Neural cell (in vitro differentiated cells): ENCODE measurements around the gene CD2AP. TPM values are rescaled to one million over a fixed set of nuclear protein-coding genes. Genes with fewer than 3 reads are reported as not detected.

Source experiments
- H2AFZ ChIP-seq: fragments of 200-600, 300-800 bp; sonication (generic), shearing (Covaris generic); 2 replicates; pipeline ENCODE4 v1.6.0; 2014; ENCODE audit warnings: low read depth, mild to moderate bottlenecking, antibody characterized with exemption, low read length, moderate library complexity
- H3F3A ChIP-seq: fragments of 200-600 bp; shearing (Covaris generic); 2 replicates; pipeline ENCODE4 v1.6.1; 2016; ENCODE audit warnings: mild to moderate bottlenecking, moderate library complexity, mixed read lengths, antibody characterized with exemption, low read length; ENCODE audit not compliant: insufficient read depth, poor library complexity, severe bottlenecking
- H3K27ac ChIP-seq: fragments of 200-600, 300-800 bp; sonication (generic), shearing (Covaris generic); 2 replicates; pipeline ENCODE4 v1.5.1; 2014; ENCODE audit warnings: mild to moderate bottlenecking, low read length, moderate library complexity
- H3K27me3 ChIP-seq: fragments of 300-800, 200-600 bp; sonication (generic), shearing (Covaris generic); 2 replicates; pipeline ENCODE4 v1.6.0; 2014; ENCODE audit warnings: mild to moderate bottlenecking, low read depth, low read length, moderate library complexity; ENCODE audit not compliant: insufficient read depth
- H3K36me3 ChIP-seq: fragments of 300-800, 200-600 bp; sonication (generic), shearing (Covaris generic); 2 replicates; pipeline ENCODE4 v1.5.1; 2014; ENCODE audit warnings: mild to moderate bottlenecking, antibody characterized with exemption, low read length, moderate library complexity; ENCODE audit not compliant: insufficient read depth
- H3K4me2 ChIP-seq: fragments of 300-800, 200-600 bp; sonication (generic), shearing (Covaris generic); 2 replicates; pipeline ENCODE4 v1.6.0; 2014; ENCODE audit warnings: mild to moderate bottlenecking, low read length
- H3K4me3 ChIP-seq: fragments of 300-800, 200-600 bp; sonication (generic), shearing (Covaris generic); 2 replicates; pipeline ENCODE4 v1.5.1; 2014; ENCODE audit warnings: mild to moderate bottlenecking, low read length, moderate library complexity
- H3K79me2 ChIP-seq: fragments of 200-600 bp; shearing (Covaris generic); replicated peaks from 2 replicates; pipeline ENCODE4 v1.6.0; 2014; ENCODE audit warnings: mild to moderate bottlenecking, low read length, moderate library complexity; ENCODE audit not compliant: insufficient read depth
- H3K9ac ChIP-seq: fragments of 300-800, 200-600 bp; sonication (generic), shearing (Covaris generic); 2 replicates; pipeline ENCODE4 v1.6.1; 2016; ENCODE audit warnings: mild to moderate bottlenecking, low read length, mixed read lengths
- H3K9me2 ChIP-seq: fragments of 200-600 bp; shearing (Covaris generic); 2 replicates; pipeline ENCODE4 v1.6.1; 2016; ENCODE audit warnings: mild to moderate bottlenecking, low read length, mixed read lengths; ENCODE audit not compliant: insufficient read depth
- H3K9me3 ChIP-seq: fragments of 200-600, 300-800 bp; sonication (generic), shearing (Covaris generic); 2 replicates; pipeline ENCODE4 v1.6.1; 2016; ENCODE audit warnings: mild to moderate bottlenecking, mixed run types, low read length, moderate library complexity, mixed read lengths
- H4K20me1 ChIP-seq: fragments of 200-600 bp; shearing (Covaris generic); 2 replicates; pipeline ENCODE4 v1.6.1; 2016; ENCODE audit warnings: mild to moderate bottlenecking, mixed run types; ENCODE audit not compliant: insufficient read depth
- EP300 ChIP-seq: fragments of 450-650 bp; conservative IDR thresholded peaks from 2 replicates; pipeline ENCODE4 v1.6.1; 2014; ENCODE audit warnings: antibody characterized with exemption, mild to moderate bottlenecking, moderate library complexity; ENCODE audit not compliant: poor library complexity, severe bottlenecking
- EZH2 ChIP-seq: fragments of 200-600, 300-800 bp; shearing (Covaris generic), sonication (generic); IDR thresholded peaks from 2 replicates; pipeline ENCODE4 v1.6.1; 2014; ENCODE audit warnings: antibody characterized with exemption, low read length, borderline replicate concordance, mild to moderate bottlenecking; ENCODE audit not compliant: insufficient read depth, poor library complexity, severe bottlenecking
- MXI1 ChIP-seq: fragments of 450-650 bp; conservative IDR thresholded peaks from 2 replicates; pipeline ENCODE4 v1.6.1; 2014; ENCODE audit warnings: antibody characterized with exemption, mild to moderate bottlenecking; ENCODE audit not compliant: poor library complexity, severe bottlenecking
- POLR2AphosphoS5 ChIP-seq: IDR thresholded peaks from 2 replicates; pipeline ENCODE4 v1.6.1; 2012
- RAD21 ChIP-seq: fragments of 450-650 bp; conservative IDR thresholded peaks from 2 replicates; pipeline ENCODE4 v1.6.1; 2014; ENCODE audit warnings: antibody characterized with exemption, mild to moderate bottlenecking, moderate library complexity
- SMC3 ChIP-seq: fragments of 450-650 bp; conservative IDR thresholded peaks from 2 replicates; pipeline ENCODE4 v1.6.1; 2014; ENCODE audit warnings: antibody characterized with exemption, mild to moderate bottlenecking, moderate library complexity; ENCODE audit not compliant: poor library complexity
- TAF1 ChIP-seq: IDR thresholded peaks from 2 replicates; pipeline ENCODE4 v1.6.1; 2012; ENCODE audit warnings: low read depth
- polyA plus RNA-seq: library from polyadenylated mRNA; depleted of rRNA; stranded (reverse); fragments of >200 nt; gene quantifications from 2 replicates; pipeline ENCODE4 v1.2.3, GENCODE V29; 2014
- TF ChIP-seq, protein P1 (sequence below): fragments of 450-650 bp; IDR thresholded peaks from 2 replicates; pipeline ENCODE4 v1.5.1; 2014; ENCODE audit warnings: antibody characterized with exemption, mild to moderate bottlenecking, moderate library complexity; ENCODE audit not compliant: poor library complexity, severe bottlenecking
- TF ChIP-seq, protein P2 (sequence below): IDR thresholded peaks from 2 replicates; pipeline ENCODE4 v1.6.1; 2012; ENCODE audit warnings: borderline replicate concordance

CD2AP gene
- polyA plus RNA-seq, 1 donor from 2014 or later, result 16.8 TPM

GRCh38 chr6:47473791-47474346, 3.7 kb upstream of the CD2AP start:
- H3K79me2 ChIP-seq, result peaks cover 2% of the 10 kb centered on the region
- peaks cover 3% of the 10 kb centered on the region for H3F3A ChIP-seq
- no peaks in the 10 kb centered on the region for H4K20me1 ChIP-seq
- no peaks in the 10 kb centered on the region for H3K27me3 ChIP-seq
- H3K4me2 ChIP-seq, result no peak overlapping the region
- no peak overlapping the region for H3K9ac ChIP-seq
- TF ChIP-seq MXI1 (no peak), SMC3 (no peak), TAF1 (no peak), RAD21 (no peak), EP300 (no peak), EZH2 (no peak), POLR2AphosphoS5 (no peak)
- TF ChIP-seq, protein P1, sequence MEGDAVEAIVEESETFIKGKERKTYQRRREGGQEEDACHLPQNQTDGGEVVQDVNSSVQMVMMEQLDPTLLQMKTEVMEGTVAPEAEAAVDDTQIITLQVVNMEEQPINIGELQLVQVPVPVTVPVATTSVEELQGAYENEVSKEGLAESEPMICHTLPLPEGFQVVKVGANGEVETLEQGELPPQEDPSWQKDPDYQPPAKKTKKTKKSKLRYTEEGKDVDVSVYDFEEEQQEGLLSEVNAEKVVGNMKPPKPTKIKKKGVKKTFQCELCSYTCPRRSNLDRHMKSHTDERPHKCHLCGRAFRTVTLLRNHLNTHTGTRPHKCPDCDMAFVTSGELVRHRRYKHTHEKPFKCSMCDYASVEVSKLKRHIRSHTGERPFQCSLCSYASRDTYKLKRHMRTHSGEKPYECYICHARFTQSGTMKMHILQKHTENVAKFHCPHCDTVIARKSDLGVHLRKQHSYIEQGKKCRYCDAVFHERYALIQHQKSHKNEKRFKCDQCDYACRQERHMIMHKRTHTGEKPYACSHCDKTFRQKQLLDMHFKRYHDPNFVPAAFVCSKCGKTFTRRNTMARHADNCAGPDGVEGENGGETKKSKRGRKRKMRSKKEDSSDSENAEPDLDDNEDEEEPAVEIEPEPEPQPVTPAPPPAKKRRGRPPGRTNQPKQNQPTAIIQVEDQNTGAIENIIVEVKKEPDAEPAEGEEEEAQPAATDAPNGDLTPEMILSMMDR, result no peak
- TF ChIP-seq, protein P2, sequence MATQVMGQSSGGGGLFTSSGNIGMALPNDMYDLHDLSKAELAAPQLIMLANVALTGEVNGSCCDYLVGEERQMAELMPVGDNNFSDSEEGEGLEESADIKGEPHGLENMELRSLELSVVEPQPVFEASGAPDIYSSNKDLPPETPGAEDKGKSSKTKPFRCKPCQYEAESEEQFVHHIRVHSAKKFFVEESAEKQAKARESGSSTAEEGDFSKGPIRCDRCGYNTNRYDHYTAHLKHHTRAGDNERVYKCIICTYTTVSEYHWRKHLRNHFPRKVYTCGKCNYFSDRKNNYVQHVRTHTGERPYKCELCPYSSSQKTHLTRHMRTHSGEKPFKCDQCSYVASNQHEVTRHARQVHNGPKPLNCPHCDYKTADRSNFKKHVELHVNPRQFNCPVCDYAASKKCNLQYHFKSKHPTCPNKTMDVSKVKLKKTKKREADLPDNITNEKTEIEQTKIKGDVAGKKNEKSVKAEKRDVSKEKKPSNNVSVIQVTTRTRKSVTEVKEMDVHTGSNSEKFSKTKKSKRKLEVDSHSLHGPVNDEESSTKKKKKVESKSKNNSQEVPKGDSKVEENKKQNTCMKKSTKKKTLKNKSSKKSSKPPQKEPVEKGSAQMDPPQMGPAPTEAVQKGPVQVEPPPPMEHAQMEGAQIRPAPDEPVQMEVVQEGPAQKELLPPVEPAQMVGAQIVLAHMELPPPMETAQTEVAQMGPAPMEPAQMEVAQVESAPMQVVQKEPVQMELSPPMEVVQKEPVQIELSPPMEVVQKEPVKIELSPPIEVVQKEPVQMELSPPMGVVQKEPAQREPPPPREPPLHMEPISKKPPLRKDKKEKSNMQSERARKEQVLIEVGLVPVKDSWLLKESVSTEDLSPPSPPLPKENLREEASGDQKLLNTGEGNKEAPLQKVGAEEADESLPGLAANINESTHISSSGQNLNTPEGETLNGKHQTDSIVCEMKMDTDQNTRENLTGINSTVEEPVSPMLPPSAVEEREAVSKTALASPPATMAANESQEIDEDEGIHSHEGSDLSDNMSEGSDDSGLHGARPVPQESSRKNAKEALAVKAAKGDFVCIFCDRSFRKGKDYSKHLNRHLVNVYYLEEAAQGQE, result no peak
- no peak overlapping the region for H2AFZ ChIP-seq
- no peaks in the 10 kb centered on the region for H3K9me3 ChIP-seq
- H3K4me3 ChIP-seq, result no peak overlapping the region
- no peaks in the 10 kb centered on the region for H3K9me2 ChIP-seq
- H3K27ac ChIP-seq, result no peak overlapping the region
- H3K36me3 ChIP-seq, result no peaks in the 10 kb centered on the region

DNA sequence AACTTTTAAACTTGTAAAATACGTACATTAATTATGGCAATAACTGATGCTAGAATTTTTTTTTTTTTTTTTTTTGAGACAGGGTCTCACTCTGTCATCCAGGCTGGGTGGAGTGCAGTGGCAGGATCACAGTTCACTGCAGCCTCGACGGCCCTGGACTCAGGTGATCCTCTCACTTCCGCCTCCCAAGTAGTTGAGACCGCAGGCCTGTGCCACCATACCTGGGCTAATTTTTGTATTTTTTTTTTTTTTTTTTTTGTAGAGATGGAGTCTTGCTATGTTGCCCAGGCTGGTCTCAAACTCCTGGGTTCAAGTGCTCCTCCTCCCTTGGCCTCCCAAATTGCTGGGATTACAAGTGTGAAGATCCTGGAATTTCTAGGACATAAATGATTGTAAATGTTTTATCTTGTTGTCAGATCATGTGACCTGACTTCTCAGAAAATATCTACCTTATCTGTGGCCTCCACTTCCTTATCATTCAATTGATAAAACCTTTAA, 2.2 kb upstream of the CD2AP start:
- no peaks in the 10 kb centered on the region for H4K20me1 ChIP-seq
- H3K9me2 ChIP-seq, result no peaks in the 10 kb centered on the region
- H3K27me3 ChIP-seq, result no peaks in the 10 kb centered on the region
- H3F3A ChIP-seq, result peaks cover 3% of the 10 kb centered on the region
- peaks cover 13% of the 10 kb centered on the region for H3K79me2 ChIP-seq
- H3K9me3 ChIP-seq, result no peaks in the 10 kb centered on the region
- H3K4me2 ChIP-seq, result no peak overlapping the region
- TF ChIP-seq MXI1, result no peak
- no peak for TF ChIP-seq POLR2AphosphoS5
- no peak for TF ChIP-seq SMC3
- TF ChIP-seq, protein P1, result no peak
- no peak for TF ChIP-seq EP300
- no peak for TF ChIP-seq EZH2
- TF ChIP-seq TAF1, result no peak
- TF ChIP-seq, protein P2, result no peak
- no peak for TF ChIP-seq RAD21
- no peak overlapping the region for H2AFZ ChIP-seq
- H3K9ac ChIP-seq, result no peak overlapping the region
- H3K27ac ChIP-seq, result no peak overlapping the region
- no peaks in the 10 kb centered on the region for H3K36me3 ChIP-seq
- H3K4me3 ChIP-seq, result no peak overlapping the region
